ENCODE data around the gene EVI5L. TPM values are rescaled to one million over a fixed set of nuclear protein-coding genes. Genes with fewer than 3 reads are reported as not detected.

The EVI5L gene
- total and polyA plus RNA-seq, 2 of the 8 experiments (the other 6 are each of a cell fraction or from before 2014, with no cell fraction given) = 7.2 to 11.0 TPM

GRCh38 chr19:7914099-7914498, 84.1 kb downstream of the EVI5L start:
- no peak overlapping the region for H3K56ac ChIP-seq (replicated peaks; ENCODE audit: insufficient read length, low read depth, low read length)
- H2BK12ac ChIP-seq (ENCODE audit: low read depth, low read length) = no peak overlapping the region
- 71% methylated on average over 7 of the region's 12 CpGs; no CpG with 5 or more reads in 1 of the 2 experiments for WGBS, 2 experiments (ENCODE audit: extremely low coverage in 1 of 2, insufficient coverage in 1 of 2, insufficient read length in 1 of 2, insufficient replicate concordance in 2 of 2, low coverage in 1 of 2, low lambda C conversion rate in 2 of 2, missing lambda C conversion rate in 1 of 2)
- no peak overlapping the region for H3K27ac ChIP-seq (ENCODE audit: low read depth, low read length)
- no peak overlapping the region for H3K23ac ChIP-seq (ENCODE audit: insufficient read length)
- no peak overlapping the region for H3K4me2 ChIP-seq (ENCODE audit: insufficient read depth in 1 of 2, low read depth in 2 of 2, low read length in 2 of 2)
- no peak overlapping the region for H2BK20ac ChIP-seq (ENCODE audit: low read length)
- no peak overlapping the region for H3K9ac ChIP-seq (replicated peaks in 1 of 4; ENCODE audit: extremely low read depth in 1 of 4, low read depth in 3 of 4, low read length in 3 of 4)
- H3K23me2 ChIP-seq (ENCODE audit: low read depth, low read length) = peaks cover 13% of the 10 kb centered on the region; the same call in 1 of the 2 replicates
- peaks cover 2 to 10% of the 10 kb centered on the region in 2 experiments for H4K20me1 ChIP-seq (replicated peaks in 1 of 2; ENCODE audit: control insufficient read depth in 1 of 2, insufficient read depth in 2 of 2, low read length in 2 of 2)
- no peak overlapping the region for H2AK5ac ChIP-seq (ENCODE audit: low read depth, low read length)
- H4K8ac ChIP-seq (ENCODE audit: extremely low read depth, insufficient read depth, low read length) = no peak overlapping the region
- no peak overlapping the region for H3K18ac ChIP-seq (ENCODE audit: extremely low read depth, low read length)
- H3K4me1 ChIP-seq (replicated peaks in 1 of 4; ENCODE audit: control insufficient read depth in 3 of 4, insufficient read depth in 4 of 4, low read length in 3 of 4) = peaks cover 0 to 9% (median 8%) of the 10 kb centered on the region in 4 experiments; a peak in 5 of 7 replicates
- no peak overlapping the region for H3K14ac ChIP-seq (ENCODE audit: insufficient read length)
- H3K4ac ChIP-seq (replicated peaks; ENCODE audit: insufficient read length, low read depth, low read length) = no peak overlapping the region
- H3K27me3 ChIP-seq (replicated peaks in 1 of 4; ENCODE audit: control insufficient read depth in 3 of 4, extremely low read depth in 1 of 4, insufficient read depth in 3 of 4, low read length in 3 of 4) = peaks cover 17 to 45% (median 39%) of the 10 kb centered on the region in 4 experiments; a peak in 6 of 7 replicates
- H2BK15ac ChIP-seq (ENCODE audit: low read length) = no peak overlapping the region
- no peak overlapping the region for H4K5ac ChIP-seq (ENCODE audit: insufficient read length, low read depth, low read length)
- H2BK120ac ChIP-seq (replicated peaks; ENCODE audit: low read depth, low read length) = no peak overlapping the region
- FAIRE-seq = no peak
- no peak overlapping the region for H2BK5ac ChIP-seq (ENCODE audit: low read depth, low read length)
- ChIA-PET CTCF (ENCODE audit: partially characterized antibody) (interaction anchor here (1.0 to 2.1 kb wide), 5 partner anchors 13 to 61 kb away, joined by 4 to 9 read pairs (median 5); no protein-coding TSS in a partner anchor), POLR2A (ENCODE audit: partially characterized antibody) (interaction anchor here (0.8 to 10.6 kb wide), 6 partner anchors 12 to 49 kb away, joined by 3 to 106 read pairs (median 8); partner anchors contain the start of genes CTXN1 and MAP2K7)
- H3K36me3 ChIP-seq (ENCODE audit: control insufficient read depth in 2 of 4, insufficient read depth in 4 of 4, low read length in 3 of 4) = peaks cover 5 to 30% (median 16%) of the 10 kb centered on the region in 4 experiments; a peak in 4 of 8 replicates
- DNase-seq (ENCODE audit: low read depth in 1 of 2, low spot score in 2 of 2) = no peak
- no peaks in the 10 kb centered on the region for H3K9me3 ChIP-seq (ENCODE audit: insufficient read depth in 2 of 2, low read depth in 1 of 2, low read length in 1 of 2)
- no peak overlapping the region for H3K4me3 ChIP-seq (ENCODE audit: extremely low read depth in 1 of 4, insufficient read depth in 2 of 4, low read depth in 3 of 4, low read length in 4 of 4)
- H3K79me2 ChIP-seq (ENCODE audit: control insufficient read depth in 1 of 2, insufficient read depth in 2 of 2, low read length in 2 of 2) = no peaks in the 10 kb centered on the region
- no peak overlapping the region for H2AFZ ChIP-seq (ENCODE audit: low read length)
- H4K91ac ChIP-seq (replicated peaks; ENCODE audit: insufficient read length, low read length) = no peak overlapping the region
- H3K79me1 ChIP-seq (ENCODE audit: low read depth, low read length) = 0 out of 2 replicates have a peak, but pooled peaks cover 2% of the 10 kb centered on the region
- TF ChIP-seq SUZ12 (IDR thresholded peaks at IDR 0.05; ENCODE audit: low read length) = no peak
- TF ChIP-seq RFX5 (IDR thresholded peaks at IDR 0.05; ENCODE audit: borderline replicate concordance, low read depth, low read length) = no peak
- no peak for TF ChIP-seq ATF3 (IDR thresholded peaks at IDR 0.05; ENCODE audit: insufficient read depth, low read depth, low read length)
- no peak for TF ChIP-seq BRCA1 (IDR thresholded peaks at IDR 0.05; ENCODE audit: low read depth, low read length)
- no peak for TF ChIP-seq HDAC6 (IDR thresholded peaks at IDR 0.05; ENCODE audit: low read depth, low read length)
- TF ChIP-seq EZH2 (IDR thresholded peaks at IDR 0.05; ENCODE audit: low read depth, low read length, severe bottlenecking) = no peak
- no peak for TF ChIP-seq RNF2 (IDR thresholded peaks at IDR 0.05; ENCODE audit: borderline replicate concordance, low read depth, low read length, missing control alignments, poor library complexity, severe bottlenecking)
- TF ChIP-seq HDAC2 (IDR thresholded peaks at IDR 0.05; ENCODE audit: borderline replicate concordance in 1 of 2, low read depth in 2 of 2, low read length in 2 of 2) = no peak
- no peak for TF ChIP-seq CBX8 (IDR thresholded peaks at IDR 0.05; ENCODE audit: borderline replicate concordance, low read depth, low read length)
- no peak for TF ChIP-seq GABPA (IDR thresholded peaks at IDR 0.05; ENCODE audit: borderline replicate concordance, insufficient read depth, low read length)
- no peak for TF ChIP-seq POLR2AphosphoS5 (IDR thresholded peaks at IDR 0.05; ENCODE audit: low read depth, low read length)
- no peak for TF ChIP-seq SAP30 (IDR thresholded peaks at IDR 0.05; ENCODE audit: insufficient read depth, insufficient replicate concordance, low read length)
